ENCODE results near the gene DGKI.

DGKI gene

DNA sequence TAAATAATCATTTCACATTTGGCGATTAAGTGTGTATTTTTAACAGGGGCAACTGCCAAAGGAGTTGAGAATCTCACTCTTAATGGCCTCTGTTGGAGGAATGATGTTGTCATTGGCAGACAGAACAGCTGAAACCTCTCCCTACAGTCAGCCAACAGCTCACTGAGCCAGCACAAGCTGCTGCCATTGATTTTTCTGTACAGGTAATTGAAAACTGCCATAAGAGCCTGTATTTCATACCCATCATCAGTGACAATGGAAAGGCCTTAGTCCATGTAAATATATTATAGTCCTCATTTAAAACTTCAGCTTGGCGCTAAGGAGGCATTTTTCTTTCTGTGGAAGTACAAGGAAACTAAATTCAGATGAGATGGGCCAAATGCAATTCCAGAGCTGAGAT, 475.2 kb downstream of the DGKI start:
- no peaks in the 10 kb centered on the region for H3K9me3 ChIP-seq (ENCODE audit: control insufficient read depth, insufficient read depth, low read length)
- H4K20me1 ChIP-seq (ENCODE audit: control insufficient read depth, insufficient read depth, low read depth, low read length) = no peaks in the 10 kb centered on the region
- no peak overlapping the region for H3K4me2 ChIP-seq (ENCODE audit: low read length)
- H3F3A ChIP-seq (ENCODE audit: control insufficient read depth, insufficient read depth) = no peaks in the 10 kb centered on the region
- no peak overlapping the region for H3K27ac ChIP-seq (ENCODE audit: low read depth, low read length)
- no peaks in the 10 kb centered on the region; the same call in none of the 2 replicates for H3K9me2 ChIP-seq (replicated peaks; ENCODE audit: control insufficient read depth, low read length)
- no peaks in the 10 kb centered on the region for H3K4me1 ChIP-seq (ENCODE audit: control insufficient read depth, low read length)
- no peak overlapping the region for H3K4me3 ChIP-seq (ENCODE audit: low read length)
- H3K36me3 ChIP-seq (ENCODE audit: control insufficient read depth, low read length) = no peaks in the 10 kb centered on the region
- no peaks in the 10 kb centered on the region for H3K79me2 ChIP-seq (ENCODE audit: control insufficient read depth, low read length)
- TF ChIP-seq EZH2phosphoT487 (IDR thresholded peaks at IDR 0.05; ENCODE audit: borderline replicate concordance, low read length) = no peak
- TF ChIP-seq, protein P1, sequence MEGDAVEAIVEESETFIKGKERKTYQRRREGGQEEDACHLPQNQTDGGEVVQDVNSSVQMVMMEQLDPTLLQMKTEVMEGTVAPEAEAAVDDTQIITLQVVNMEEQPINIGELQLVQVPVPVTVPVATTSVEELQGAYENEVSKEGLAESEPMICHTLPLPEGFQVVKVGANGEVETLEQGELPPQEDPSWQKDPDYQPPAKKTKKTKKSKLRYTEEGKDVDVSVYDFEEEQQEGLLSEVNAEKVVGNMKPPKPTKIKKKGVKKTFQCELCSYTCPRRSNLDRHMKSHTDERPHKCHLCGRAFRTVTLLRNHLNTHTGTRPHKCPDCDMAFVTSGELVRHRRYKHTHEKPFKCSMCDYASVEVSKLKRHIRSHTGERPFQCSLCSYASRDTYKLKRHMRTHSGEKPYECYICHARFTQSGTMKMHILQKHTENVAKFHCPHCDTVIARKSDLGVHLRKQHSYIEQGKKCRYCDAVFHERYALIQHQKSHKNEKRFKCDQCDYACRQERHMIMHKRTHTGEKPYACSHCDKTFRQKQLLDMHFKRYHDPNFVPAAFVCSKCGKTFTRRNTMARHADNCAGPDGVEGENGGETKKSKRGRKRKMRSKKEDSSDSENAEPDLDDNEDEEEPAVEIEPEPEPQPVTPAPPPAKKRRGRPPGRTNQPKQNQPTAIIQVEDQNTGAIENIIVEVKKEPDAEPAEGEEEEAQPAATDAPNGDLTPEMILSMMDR (IDR thresholded peaks at IDR 0.05; ENCODE audit: low read depth, low read length, poor library complexity, severe bottlenecking) = no peak
- H3K27me3 ChIP-seq (ENCODE audit: control insufficient read depth, low read length) = no peaks in the 10 kb centered on the region

DNA sequence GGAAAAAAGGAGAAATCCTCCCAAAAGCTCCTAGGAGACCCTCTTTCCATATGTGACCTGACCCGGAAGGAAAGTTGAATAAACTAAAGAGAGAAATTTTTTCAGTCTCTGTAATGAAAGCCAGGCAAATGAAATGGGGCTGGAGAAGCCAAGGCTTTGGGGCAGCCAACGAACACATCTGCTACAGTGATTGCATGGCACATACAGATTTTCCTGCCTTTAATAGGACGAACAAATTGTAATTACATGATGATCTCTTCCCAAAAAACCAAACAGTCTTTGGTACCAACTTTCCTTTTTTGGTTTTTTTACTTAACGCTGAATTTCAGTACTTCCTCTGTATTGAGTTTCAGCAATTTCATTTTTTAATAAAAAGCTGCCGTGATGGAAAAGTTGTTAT, 479.8 kb downstream of the DGKI start:
- no peak overlapping the region for H3K4me2 ChIP-seq (ENCODE audit: low read length)
- H3K27ac ChIP-seq (ENCODE audit: low read depth, low read length) = no peak overlapping the region
- no peaks in the 10 kb centered on the region for H3K36me3 ChIP-seq (ENCODE audit: control insufficient read depth, low read length)
- H3K9me3 ChIP-seq (ENCODE audit: control insufficient read depth, insufficient read depth, low read length) = peaks cover 4% of the 10 kb centered on the region; the same call in 1 of the 2 replicates
- no peaks in the 10 kb centered on the region for H3F3A ChIP-seq (ENCODE audit: control insufficient read depth, insufficient read depth)
- no peaks in the 10 kb centered on the region for H3K4me1 ChIP-seq (ENCODE audit: control insufficient read depth, low read length)
- H3K79me2 ChIP-seq (ENCODE audit: control insufficient read depth, low read length) = no peaks in the 10 kb centered on the region
- H3K4me3 ChIP-seq (ENCODE audit: low read length) = no peak overlapping the region
- H3K9me2 ChIP-seq (replicated peaks; ENCODE audit: control insufficient read depth, low read length) = no peaks in the 10 kb centered on the region; the same call in none of the 2 replicates
- H4K20me1 ChIP-seq (ENCODE audit: control insufficient read depth, insufficient read depth, low read depth, low read length) = no peaks in the 10 kb centered on the region
- TF ChIP-seq EZH2phosphoT487 (IDR thresholded peaks at IDR 0.05; ENCODE audit: borderline replicate concordance, low read length) = no peak
- TF ChIP-seq, protein P1 (IDR thresholded peaks at IDR 0.05; ENCODE audit: low read depth, low read length, poor library complexity, severe bottlenecking) = no peak
- no peaks in the 10 kb centered on the region for H3K27me3 ChIP-seq (ENCODE audit: control insufficient read depth, low read length)

DNA sequence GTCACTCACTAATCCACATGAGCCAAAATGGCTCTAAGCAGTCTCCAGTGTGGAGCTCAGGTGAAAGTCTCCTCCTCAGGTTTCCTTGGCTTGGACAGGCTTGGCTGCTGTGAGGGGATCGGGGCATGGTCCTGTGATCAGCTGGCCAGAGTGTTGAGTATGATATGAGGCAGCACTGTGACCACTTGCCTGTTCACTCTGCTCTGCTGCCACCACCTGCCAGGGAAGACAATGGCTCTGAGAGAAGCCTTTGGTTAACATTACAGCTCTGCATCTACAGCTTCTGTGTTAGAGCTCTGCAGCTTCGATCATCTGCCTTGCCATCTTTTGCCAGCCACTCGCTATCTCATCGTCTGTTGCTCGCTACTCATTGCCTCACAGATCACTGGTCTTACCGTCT, 483.1 kb downstream of the DGKI start:
- Histone ChIP-seq H3K4me1 (ENCODE audit: control insufficient read depth, low read length) (no peaks in the 10 kb centered on the region), H3K27ac (ENCODE audit: low read depth, low read length) (no peak overlapping the region), H3K36me3 (ENCODE audit: control insufficient read depth, low read length) (no peaks in the 10 kb centered on the region), H3K27me3 (ENCODE audit: control insufficient read depth, low read length) (no peaks in the 10 kb centered on the region), H3K9me3 (ENCODE audit: control insufficient read depth, insufficient read depth, low read length) (peaks cover 27% of the 10 kb centered on the region), H3K79me2 (ENCODE audit: control insufficient read depth, low read length) (no peaks in the 10 kb centered on the region), H3K4me2 (ENCODE audit: low read length) (no peak overlapping the region), H4K20me1 (ENCODE audit: control insufficient read depth, insufficient read depth, low read depth, low read length) (no peaks in the 10 kb centered on the region), H3K9me2 (replicated peaks; ENCODE audit: control insufficient read depth, low read length) (no peaks in the 10 kb centered on the region), H3K4me3 (ENCODE audit: low read length) (no peak overlapping the region), H3F3A (ENCODE audit: control insufficient read depth, insufficient read depth) (no peaks in the 10 kb centered on the region)
- TF ChIP-seq, protein P1 (IDR thresholded peaks at IDR 0.05; ENCODE audit: low read depth, low read length, poor library complexity, severe bottlenecking) = no peak
- no peak for TF ChIP-seq EZH2phosphoT487 (IDR thresholded peaks at IDR 0.05; ENCODE audit: borderline replicate concordance, low read length)
